OCI-LY7 (cell line): ENCODE data around the gene MUC6. TPM values are rescaled to one million over a fixed set of nuclear protein-coding genes. Genes with fewer than 3 reads are reported as not detected.

Experiments
- BruUV-seq: library from RNA; stranded (reverse); fragments of 400-500 nt; replicated peaks from 2 replicates; lab custom pipeline; 2021; lab: Mats Ljungman, UMichigan
- CTCF ChIA-PET: fragments of 300-600 bp; sonication (Branson Sonifier 250); formaldehyde crosslinking; loops from one replicate; lab custom pipeline; 2022; ENCODE audit warnings: antibody characterized with exemption; ENCODE audit not compliant: unreplicated experiment; lab: Charles Lee
- POLR2A ChIA-PET: fragments of 300-600 bp; sonication (Branson Sonifier 250); formaldehyde crosslinking; loops from one replicate; lab custom pipeline; 2022; ENCODE audit warnings: antibody characterized with exemption; lab: Charles Lee
- DNase-seq: peaks from one replicate; pipeline ENCODE4 v3.0.0-alpha.2; 2015; ENCODE audit warnings: low spot score
- H2AFZ ChIP-seq: fragments of 200-600 bp; sonication (generic), shearing (Covaris generic); 2 replicates; pipeline ENCODE4 v1.6.1; 2014; ENCODE audit warnings: mild to moderate bottlenecking, antibody characterized with exemption, low read length, moderate library complexity
- H3K27ac ChIP-seq: fragments of 200-600 bp; sonication (generic); 2 replicates; pipeline ENCODE4 v1.5.1; 2014; ENCODE audit warnings: mixed run types, low read depth, mild to moderate bottlenecking, moderate library complexity, low read length, inconsistent platforms; ENCODE audit not compliant: poor library complexity, severe bottlenecking
- H3K36me3 ChIP-seq: fragments of 200-600 bp; sonication (generic); 2 replicates; pipeline ENCODE4 v1.6.1; 2014; ENCODE audit warnings: mild to moderate bottlenecking, antibody characterized with exemption, low read length, moderate library complexity, mixed read lengths; ENCODE audit not compliant: insufficient read depth
- H3K4me1 ChIP-seq: fragments of 200-600 bp; sonication (generic); 2 replicates; pipeline ENCODE4 v1.5.1; 2014; ENCODE audit warnings: mild to moderate bottlenecking, low read length; ENCODE audit not compliant: insufficient read depth, poor library complexity, severe bottlenecking
- H3K4me2 ChIP-seq: fragments of 200-600 bp; sonication (generic); 2 replicates; pipeline ENCODE4 v1.6.1; 2014; ENCODE audit warnings: mild to moderate bottlenecking, low read length
- H3K4me3 ChIP-seq: fragments of 200-600 bp; sonication (generic); 2 replicates; pipeline ENCODE4 v1.5.1; 2014; ENCODE audit warnings: mild to moderate bottlenecking, low read depth, low read length; ENCODE audit not compliant: poor library complexity, severe bottlenecking
- H3K79me2 ChIP-seq: fragments of 200-600 bp; sonication (generic); 2 replicates; pipeline ENCODE4 v1.6.1; 2016; ENCODE audit warnings: low read depth, mild to moderate bottlenecking, low read length, moderate library complexity, mixed read lengths; ENCODE audit not compliant: insufficient read depth
- H3K9me2 ChIP-seq: fragments of 200-600 bp; sonication (generic); 2 replicates; pipeline ENCODE4 v1.6.1; 2016; ENCODE audit warnings: mild to moderate bottlenecking, low read length, mixed read lengths; ENCODE audit not compliant: insufficient read depth
- H3K9me3 ChIP-seq: fragments of 200-600 bp; sonication (generic); 2 replicates; pipeline ENCODE4 v1.6.1; 2014; ENCODE audit warnings: mild to moderate bottlenecking, mixed run types, low read length, mixed read lengths
- H4K20me1 ChIP-seq: fragments of 200-600 bp; sonication (generic); 2 replicates; pipeline ENCODE4 v1.6.1; 2014; ENCODE audit warnings: mild to moderate bottlenecking, antibody characterized with exemption, low read length, moderate library complexity, mixed read lengths; ENCODE audit not compliant: insufficient read depth
- EZH2phosphoT487 ChIP-seq: fragments of 200-600 bp; sonication (generic); IDR thresholded peaks from 2 replicates; pipeline ENCODE4 v1.6.1; 2018; ENCODE audit warnings: low read depth, borderline replicate concordance, mild to moderate bottlenecking, mixed run types, antibody characterized with exemption, low read length, moderate library complexity, mixed read lengths
- intact Hi-C: fragments of 100-400 bp; cut with micrococcal nuclease; formaldehyde crosslinking; loops from one replicate; pipeline ENCODE4 v1.10.0; 2022; ENCODE audit not compliant: unreplicated experiment
- total RNA-seq, 2 experiments: library from RNA; depleted of rRNA in 1 of 2; stranded (reverse); fragments of >200 nt in 1 of 2; shearing (Covaris generic) in 1 of 2; gene quantifications; 2 replicates each; pipeline ENCODE4 v1.2.3, GENCODE V29; 2014 to 2022
- TF ChIP-seq, protein P1 (sequence below): fragments of 200-600 bp; sonication (generic); conservative IDR thresholded peaks from 2 replicates; pipeline ENCODE4 v1.5.1; 2014; ENCODE audit warnings: mild to moderate bottlenecking, antibody characterized with exemption, low read length, moderate library complexity, mixed read lengths

The MUC6 gene
- total RNA-seq, 2 experiments from 2014 or later = not detected

DNA sequence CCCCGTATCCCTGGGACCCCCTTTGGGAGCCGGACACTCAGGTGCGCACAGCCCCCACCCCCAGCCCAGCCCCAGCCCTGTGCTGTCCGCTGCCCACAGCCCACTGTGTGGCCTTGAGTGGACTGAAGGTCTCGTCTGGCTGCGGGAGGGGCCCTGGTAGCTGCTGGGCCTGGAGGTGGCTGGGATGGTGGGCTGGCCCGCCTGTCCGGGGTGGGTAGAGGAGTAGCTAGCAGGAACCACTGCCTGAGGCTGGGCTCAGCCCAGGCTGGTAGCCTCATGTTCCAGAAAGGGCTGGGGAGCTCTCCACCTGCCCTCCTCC, 4.6 kb upstream of the MUC6 start:
- TF ChIP-seq, protein P1, sequence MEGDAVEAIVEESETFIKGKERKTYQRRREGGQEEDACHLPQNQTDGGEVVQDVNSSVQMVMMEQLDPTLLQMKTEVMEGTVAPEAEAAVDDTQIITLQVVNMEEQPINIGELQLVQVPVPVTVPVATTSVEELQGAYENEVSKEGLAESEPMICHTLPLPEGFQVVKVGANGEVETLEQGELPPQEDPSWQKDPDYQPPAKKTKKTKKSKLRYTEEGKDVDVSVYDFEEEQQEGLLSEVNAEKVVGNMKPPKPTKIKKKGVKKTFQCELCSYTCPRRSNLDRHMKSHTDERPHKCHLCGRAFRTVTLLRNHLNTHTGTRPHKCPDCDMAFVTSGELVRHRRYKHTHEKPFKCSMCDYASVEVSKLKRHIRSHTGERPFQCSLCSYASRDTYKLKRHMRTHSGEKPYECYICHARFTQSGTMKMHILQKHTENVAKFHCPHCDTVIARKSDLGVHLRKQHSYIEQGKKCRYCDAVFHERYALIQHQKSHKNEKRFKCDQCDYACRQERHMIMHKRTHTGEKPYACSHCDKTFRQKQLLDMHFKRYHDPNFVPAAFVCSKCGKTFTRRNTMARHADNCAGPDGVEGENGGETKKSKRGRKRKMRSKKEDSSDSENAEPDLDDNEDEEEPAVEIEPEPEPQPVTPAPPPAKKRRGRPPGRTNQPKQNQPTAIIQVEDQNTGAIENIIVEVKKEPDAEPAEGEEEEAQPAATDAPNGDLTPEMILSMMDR = no peak
- no peak for TF ChIP-seq EZH2phosphoT487
- no peaks in the 10 kb centered on the region for H3K9me2 ChIP-seq
- ChIA-PET POLR2A (no interaction called here), CTCF (no interaction called here)
- H4K20me1 ChIP-seq = no peaks in the 10 kb centered on the region
- H3K4me2 ChIP-seq = no peak overlapping the region
- no peaks in the 10 kb centered on the region for H3K79me2 ChIP-seq
- BruUV-seq = no TSS peak
- DNase-seq = no peak
- no peaks in the 10 kb centered on the region for H3K4me1 ChIP-seq
- no peak overlapping the region for H3K4me3 ChIP-seq
- H3K9me3 ChIP-seq = no peaks in the 10 kb centered on the region
- no peak overlapping the region for H2AFZ ChIP-seq
- H3K27ac ChIP-seq = no peak overlapping the region
- intact Hi-C loops = no loop called here
- no peaks in the 10 kb centered on the region for H3K36me3 ChIP-seq

DNA sequence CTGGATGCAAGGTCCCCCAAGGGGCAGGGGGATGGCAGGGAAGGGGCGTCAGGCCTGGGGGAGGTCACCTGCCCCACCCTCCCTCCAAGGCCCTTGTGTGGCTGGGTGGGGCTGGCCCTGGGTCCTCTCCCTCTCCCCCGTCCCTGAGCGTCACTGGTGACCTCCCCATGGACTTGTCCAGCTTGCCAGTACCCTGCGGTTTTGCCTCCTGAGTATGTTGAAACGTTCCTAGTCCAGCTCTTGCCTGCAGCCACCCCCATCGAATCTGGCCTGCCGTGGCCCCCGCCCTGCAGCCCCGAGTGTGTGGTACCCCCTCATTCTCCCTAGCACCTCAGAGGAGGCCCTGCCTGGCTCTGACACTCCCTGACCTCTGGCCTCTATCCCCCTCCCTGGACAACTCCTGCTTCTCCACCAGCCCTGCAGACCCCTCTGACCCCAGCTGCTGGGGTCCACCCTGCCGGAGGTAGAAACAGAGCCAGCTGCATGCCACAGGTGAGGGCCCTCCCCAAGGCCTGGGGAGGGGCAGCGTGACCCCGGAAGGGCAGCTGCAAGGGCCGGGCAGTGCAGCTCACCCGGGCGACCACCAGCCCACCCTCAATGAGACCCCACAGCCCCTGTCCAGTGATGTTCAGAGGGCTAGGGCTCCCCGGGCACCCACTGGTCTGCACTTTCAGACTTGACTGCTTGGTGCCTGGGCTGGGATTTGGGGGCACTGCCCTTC, 4.1 kb upstream of the MUC6 start:
- TF ChIP-seq, protein P1 = no peak
- no peak overlapping the region for H3K4me3 ChIP-seq
- no peak overlapping the region for H3K27ac ChIP-seq
- no peaks in the 10 kb centered on the region for H3K4me1 ChIP-seq
- ChIA-PET CTCF (no interaction called here), POLR2A (no interaction called here)
- H3K79me2 ChIP-seq = no peaks in the 10 kb centered on the region
- no peaks in the 10 kb centered on the region for H3K9me3 ChIP-seq
- no peak overlapping the region for H3K4me2 ChIP-seq
- no TSS peak for BruUV-seq
- H2AFZ ChIP-seq = no peak overlapping the region
- H3K9me2 ChIP-seq = no peaks in the 10 kb centered on the region
- intact Hi-C loops = no loop called here
- no peak for DNase-seq
- no peaks in the 10 kb centered on the region for H4K20me1 ChIP-seq
- H3K36me3 ChIP-seq = no peaks in the 10 kb centered on the region

DNA sequence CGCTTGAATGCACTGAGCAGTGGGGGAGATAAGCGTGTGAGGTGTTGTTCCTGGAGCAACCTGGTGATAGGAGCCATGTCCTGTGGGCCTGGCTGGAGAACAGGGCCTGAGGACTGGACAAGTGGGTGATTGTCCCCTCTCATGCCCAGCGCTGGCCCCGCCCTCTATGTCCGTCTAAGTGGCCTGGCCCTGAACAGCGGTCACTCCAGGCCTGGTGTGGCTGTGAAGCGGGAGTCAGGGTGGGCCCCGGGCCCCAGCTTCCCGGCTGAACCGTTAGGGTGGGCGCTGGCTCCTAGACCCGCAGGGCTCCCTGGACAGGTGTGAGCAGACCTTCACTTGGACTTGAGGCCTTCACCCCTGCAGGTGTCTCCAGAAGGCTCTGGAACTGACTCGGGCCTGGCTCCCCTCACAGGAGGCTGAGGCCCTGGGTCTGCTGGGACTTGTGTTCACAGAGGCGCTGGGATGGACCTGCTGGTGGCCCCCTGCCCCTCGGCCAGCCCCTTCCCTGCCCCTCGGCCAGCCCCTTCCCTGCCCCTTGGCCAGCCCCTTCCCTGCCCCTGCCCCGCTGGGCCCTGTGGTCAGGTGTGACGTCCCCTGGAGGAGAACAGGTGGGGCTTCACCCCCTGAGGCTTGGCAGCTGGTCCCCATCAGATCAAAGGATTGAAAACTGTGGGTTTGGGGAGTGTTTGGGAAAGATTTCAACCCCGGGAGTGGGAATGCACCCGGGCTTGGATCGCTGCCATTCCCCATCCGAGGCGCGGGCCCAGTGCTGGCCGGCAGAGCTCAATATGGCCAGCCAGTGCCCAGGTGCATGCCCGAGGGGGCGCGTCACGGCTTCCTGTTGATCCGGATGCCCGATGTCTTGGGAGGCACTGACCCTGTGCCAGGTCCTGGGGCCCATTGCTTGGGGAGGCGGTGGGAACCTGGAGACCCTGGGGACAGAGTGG, 3.2 kb upstream of the MUC6 start:
- Histone ChIP-seq H3K36me3 (no peaks in the 10 kb centered on the region), H3K4me3 (no peak overlapping the region), H3K9me2 (no peaks in the 10 kb centered on the region), H3K79me2 (no peaks in the 10 kb centered on the region), H3K27ac (no peak overlapping the region), H2AFZ (no peak overlapping the region), H4K20me1 (no peaks in the 10 kb centered on the region), H3K4me2 (no peak overlapping the region), H3K4me1 (no peaks in the 10 kb centered on the region), H3K9me3 (no peaks in the 10 kb centered on the region)
- POLR2A ChIA-PET = no interaction called here
- TF ChIP-seq, protein P1 = no peak
- no peak for TF ChIP-seq EZH2phosphoT487
- CTCF ChIA-PET = no interaction called here
- no TSS peak for BruUV-seq
- no peak for DNase-seq
- intact Hi-C loops = no loop called here
